Nucleus accumbens (tissue), 56 donors: ENCODE measurements around the gene AHNAK2.
"Not testable (repeated sequence)": the region's sequence is repeated elsewhere in the genome, so short reads cannot be mapped to it uniquely, and the experiment has no call there.

Experiments used
- DNase-seq, 56 donors: peaks; one replicate each; lab custom pipeline; 2025; lab: John Stamatoyannopoulos, UW

Gene AHNAK2

DNA sequence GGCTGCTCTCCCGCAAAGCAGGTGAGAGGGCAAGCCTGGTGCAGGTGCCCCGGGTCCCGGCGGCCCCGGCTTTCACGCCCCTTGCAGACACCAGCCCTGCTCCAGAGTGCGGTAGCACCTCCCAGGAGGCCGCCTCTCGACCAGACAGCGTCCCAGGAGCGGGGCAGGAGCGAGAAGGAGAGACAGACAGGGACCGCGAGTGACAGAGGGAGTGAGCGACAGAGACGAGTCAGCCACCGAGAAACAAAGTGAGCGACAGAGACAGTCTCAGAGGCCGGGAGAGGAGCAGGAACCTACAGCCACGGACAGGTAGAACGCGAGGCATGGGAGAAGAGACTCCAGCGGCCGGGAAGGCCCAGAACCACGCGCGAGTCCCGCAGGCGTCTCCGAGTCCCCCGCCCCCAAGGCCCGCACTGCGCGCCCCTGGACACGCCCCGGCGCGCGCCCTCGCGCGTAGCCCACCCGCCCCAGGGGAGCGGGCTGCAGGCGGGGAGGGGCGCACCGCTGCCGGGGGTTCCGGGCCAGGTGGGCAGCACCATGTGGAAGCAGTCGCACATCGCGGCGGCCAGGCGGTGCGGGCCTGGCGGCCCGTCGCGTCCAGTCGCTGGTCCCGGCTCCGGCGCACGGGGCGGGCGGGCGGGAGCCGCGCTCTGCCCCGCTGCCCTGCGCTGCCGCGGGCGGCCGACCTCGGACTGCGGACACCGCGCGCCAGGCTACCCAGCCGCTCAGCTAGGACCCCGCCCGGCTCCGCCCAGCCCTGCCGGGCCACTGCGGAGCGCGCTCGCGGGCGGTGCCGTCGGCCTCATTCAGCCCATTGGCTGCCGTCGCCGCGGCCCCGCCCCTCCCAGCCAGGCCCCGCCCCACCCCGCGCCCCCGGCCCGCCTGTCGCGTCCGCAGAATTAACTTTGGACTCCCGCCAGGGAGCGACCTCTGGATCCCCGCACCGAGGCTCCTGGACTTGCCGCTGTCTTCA is at the start of gene AHNAK2:
Gene AHNAK2, minus strand, starts transcription at position 694 of the 973 bp plus-strand sequence. Its CDS starts 137 bp downstream, at position 557.
- DNase-seq = peak in 19 of 56 donors; percentile 4 to 70 (median 25)

DNA sequence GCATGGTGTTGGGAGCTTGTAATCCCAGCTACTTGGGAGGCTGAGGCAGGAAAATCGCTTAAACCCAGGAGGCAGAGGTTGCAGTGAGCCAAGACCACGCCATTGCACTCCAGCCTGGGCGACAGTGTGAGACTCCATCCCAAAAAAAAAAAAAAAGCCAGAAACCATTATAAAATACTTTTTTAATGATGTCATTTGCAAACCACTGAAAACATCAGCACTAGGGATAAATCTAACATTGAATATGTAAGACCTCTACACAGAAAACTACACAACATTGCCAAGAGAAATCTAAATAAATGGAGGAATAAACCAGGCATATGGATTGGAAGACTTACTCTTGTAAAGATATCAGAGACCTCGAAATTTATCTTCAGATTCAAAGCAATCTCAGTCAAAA is 49.5 kb upstream of the AHNAK2 start:
- not testable (repeated sequence) for DNase-seq

DNA sequence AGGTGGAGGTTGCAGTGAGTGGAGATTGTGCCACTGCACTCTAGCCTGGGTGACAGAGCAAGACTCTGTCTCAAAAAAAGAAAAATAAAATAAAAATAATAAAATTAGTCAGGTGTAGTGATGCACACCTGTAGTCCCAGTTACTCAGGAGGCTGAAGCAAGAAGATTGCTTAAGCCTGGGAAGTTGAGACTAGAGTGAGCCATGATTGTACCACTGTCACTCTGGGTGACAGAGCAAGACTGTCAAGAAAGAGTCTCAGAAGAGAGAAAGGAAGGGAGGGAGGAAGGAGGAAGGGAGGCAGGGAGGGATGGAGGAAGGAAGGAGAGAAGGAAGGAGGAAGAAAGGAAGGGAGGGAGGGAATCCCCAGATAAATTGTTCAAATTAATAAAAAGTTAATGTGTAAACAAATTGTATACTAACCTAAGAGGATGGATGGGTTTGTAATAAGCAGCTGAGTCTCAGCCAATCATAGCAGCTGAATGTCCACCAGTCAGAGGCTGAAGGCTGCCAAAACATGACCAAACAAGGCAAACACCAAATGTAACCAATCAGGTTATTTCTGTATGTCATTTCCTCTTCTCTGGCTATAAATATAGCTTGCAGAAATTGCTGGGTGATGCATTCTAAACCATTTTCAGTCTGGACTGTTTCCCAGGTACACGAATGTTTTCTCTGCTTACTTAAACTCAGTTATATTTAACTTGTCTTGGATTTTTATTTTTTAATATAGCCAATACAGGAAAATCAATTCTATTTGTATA is 48.8 kb upstream of the AHNAK2 start:
- DNase-seq = no peak

DNA sequence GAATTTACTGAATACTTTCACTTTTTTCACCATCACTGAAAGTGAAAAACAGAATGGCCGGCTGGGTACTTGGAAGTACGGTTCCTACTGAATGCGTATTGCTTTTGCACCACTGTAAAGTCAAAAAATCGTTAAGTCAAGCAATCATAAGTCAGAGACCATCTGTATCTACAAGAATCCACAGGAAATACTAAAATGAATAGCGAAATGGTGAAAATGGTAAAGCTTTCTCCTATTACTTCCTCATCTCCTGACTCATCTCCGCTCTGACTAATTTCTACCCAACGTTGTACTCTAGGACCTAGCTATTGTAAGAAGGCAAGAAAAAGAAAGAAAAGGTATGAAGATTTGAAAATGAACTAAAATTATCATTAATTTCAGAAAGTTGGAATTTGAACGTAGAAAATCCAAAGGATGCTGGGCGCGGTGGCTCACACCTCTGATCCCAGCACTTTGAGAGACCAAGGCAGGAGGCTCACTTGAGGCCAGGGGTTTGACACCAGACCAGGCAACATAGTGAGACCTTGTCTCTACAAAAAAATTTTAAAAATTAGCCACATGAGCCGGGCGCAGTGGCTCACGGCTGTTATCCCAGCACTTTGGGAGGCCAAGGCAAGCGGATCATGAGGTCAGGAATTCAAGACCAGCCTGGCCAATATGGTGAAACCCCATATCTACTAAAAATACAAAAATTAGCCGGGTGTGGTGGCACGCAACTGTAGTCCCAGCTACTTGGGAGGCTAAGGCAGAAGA is 48.0 kb upstream of the AHNAK2 start:
- DNase-seq = no peak

DNA sequence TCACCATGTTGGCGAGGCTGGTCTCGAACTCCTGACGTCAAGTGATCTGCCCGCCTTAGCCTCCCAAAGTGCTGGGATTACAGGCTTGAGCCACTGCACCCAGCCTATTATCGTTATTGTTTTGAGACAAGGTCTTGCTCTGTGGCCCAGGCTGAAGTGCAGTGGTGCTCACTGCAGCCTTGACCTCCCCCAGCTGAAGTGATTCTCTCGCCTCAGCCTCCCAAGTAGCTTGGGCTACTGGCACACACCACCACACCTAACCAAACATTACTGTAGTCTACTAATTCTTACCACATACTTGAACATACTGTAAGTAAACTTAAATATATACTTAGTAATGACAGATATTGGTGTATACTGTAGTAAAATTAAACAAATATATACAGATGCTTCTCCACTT is 47.3 kb upstream of the AHNAK2 start:
- DNase-seq = no peak

DNA sequence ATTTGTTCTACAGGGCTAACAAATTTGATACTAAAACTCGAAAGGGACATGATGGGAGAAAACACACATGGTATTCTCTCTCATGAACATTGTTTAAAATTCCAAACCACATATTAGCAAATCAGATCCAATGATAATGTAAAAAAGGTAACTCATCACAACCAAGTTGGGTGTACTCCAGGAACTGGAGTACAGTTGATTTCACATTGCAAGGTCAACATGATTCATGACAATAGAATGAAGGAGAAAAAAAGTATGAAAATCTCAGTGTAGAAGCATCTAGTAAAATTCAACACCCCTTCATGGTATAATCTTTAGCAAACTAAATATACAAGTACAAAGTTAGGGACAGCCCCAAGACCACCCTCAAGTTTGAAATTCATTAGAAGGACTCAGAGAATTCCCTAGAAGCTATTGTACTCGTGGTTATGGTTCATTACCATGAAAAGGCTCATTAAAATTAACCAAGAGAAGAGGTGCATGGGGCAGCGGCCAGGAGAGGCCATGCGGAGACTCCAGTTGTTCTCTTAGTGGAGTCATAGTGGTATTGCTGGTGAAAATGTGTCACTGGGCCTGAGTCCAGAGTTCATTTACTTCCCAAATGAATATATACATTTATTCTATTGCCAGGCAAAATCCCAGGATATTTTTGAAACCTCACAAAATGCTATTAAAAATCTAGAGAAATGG is 45.8 kb upstream of the AHNAK2 start:
- DNase-seq = no peak

DNA sequence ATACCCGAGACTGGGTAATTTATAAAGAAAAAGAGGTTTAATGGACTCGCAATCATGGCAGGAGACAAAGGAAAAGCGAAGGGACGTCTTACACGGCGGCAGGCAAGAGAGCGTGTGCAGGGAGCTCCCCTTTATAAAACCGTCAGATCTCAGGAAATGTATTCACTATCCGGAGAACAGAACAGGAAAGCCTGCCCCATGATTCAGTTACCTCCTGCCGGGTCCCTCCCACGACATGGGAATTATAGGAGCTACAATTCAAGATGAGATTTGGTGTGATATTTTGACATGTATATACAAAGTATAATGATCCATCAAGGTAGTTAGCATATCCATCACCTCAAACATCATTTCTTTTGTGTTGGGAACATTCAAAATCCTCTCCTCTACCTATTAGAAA is 45.0 kb upstream of the AHNAK2 start:
- no peak for DNase-seq

DNA sequence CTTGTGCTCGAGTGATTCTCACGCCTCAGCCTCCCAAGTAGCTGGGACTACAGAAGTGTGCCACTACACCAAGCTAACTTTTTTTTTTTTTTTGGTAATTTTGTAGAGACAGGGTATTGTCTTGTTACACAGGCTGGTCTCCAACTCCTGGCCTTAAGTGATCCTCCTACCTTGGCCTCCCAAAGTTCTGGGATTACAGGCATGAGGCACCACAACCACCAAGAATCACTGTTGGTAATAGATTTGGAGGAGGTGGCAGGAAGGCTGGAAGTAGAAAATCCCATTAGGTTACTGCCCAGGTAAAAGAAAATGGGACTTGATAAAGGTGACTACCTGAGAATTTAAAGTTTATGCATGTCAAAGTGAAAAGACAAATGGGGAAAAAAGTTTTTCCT is 44.1 kb upstream of the AHNAK2 start:
- DNase-seq = no peak

DNA sequence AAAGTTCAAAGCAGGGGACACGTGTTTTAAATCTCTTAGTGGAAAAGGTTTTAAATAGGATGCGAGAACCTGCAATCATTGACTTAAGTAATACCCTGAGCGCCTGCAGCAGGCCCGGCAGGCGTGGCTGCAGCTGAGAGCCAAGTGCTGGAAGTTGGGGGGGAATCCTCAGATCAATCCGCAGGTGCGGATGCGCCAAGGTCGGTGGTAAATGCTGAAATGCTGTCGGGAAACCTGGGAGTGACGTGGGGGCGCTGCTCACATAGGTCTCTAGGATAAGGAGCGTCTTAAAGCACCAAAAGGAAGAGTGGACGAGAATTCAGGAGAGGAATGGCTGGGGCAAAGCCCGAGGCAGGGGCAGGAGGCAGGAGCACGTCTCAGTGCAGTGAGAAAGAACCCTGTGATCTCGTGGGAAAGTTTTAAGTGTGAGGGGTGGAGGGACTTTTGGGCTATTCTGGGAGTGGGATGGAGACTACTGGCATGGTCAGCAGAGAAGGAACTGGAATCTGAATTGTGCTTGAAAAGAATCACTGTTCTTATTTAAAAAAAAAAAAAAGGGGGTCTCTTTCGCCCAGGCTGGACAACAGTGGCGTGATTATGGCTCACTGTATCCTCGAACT is 43.6 kb upstream of the AHNAK2 start:
- DNase-seq = peak in 25 of 56 donors; percentile 8 to 67 (median 48)

DNA sequence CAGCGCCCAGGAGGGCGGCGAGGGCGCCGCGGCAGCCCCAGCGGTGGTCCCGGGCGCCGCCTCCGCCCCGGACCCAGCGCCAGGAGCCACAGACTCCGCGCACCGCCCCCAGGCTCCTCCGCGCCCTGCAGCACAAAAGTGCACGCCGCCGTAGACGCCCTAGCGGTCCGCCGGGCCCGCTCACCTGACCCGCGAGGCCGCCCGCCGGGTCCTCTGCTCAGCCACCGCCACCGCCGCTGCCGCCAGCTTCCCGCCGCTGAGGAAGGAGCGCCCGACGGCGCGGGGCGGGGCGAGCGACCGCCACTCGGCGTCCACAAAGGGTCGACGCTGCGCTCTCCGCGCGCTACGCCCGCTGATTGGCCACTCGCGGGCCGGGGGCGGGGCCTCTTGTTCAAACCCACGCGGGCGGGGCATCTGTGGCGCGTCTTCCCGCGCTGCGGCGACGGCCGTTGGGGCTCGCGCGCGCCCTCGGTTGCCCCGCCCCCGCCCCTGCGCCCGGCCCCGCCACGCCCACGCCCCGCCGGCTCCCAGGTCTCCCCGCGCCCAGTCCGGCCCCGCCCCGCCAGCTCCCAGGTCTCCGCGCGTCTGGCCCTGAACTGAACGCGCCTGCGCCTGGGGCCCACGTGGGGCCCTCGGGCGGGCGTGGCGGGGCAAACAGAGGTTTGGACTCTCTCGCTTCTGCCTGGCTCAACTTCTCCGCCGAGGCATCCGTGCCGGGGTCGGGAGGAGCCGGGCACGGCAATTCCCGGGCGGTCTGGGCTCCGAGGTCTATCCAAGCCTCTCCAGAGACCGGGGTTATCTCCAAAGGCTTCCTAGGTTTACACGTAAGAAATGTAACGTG is 42.9 kb upstream of the AHNAK2 start, which contains the start of gene CDCA4:
Gene CDCA4, minus strand, starts transcription at position 269 of the 841 bp plus-strand sequence. CDS start 9,154 bp downstream, outside the sequence.
- DNase-seq = peak; percentile 68 to 99 (median 95)

DNA sequence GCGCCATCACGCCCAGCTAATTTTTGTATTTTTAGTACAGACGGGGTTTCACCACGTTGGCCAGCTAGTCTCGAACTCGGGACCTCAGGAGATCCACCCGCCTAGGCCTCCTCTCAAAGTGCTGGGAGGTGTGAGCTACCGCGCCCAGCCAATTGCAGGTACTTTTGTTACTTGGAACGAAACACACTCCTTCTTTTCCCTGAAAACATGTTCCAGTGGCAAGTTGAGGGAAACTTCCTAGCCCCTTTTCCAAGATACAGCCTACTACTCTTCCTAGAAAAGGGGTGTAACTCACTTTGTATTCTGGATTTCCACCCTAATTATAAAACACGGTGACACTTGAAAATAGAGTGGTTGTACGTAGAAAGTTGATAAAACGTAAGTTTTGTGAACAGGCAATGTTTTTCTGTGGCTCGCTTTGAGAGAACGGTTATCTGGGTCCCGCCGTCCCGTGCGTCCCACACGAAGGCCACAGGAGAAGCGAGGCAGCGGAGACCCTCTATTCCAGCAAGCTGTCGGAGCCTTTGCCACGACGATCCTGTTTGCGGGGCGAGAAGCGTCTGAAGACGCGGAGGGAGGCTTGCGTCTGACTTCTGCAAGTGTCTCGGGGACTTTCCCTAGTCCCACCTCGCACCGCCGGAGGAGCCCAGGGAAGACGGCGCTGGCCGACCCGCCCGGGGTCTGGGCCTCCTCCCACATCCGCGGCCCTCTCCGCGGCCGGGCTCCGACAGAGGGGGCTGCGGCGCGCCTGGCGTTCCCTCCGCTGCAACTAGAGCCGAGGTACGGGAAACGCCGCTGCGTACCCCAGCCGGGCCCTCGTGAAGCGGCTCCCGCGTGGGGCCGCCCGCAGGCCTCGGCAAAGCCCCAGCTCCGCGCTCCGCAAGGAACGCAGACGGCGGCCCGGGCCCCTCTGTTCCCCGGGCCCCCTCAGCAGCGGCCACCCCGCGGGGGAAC is 42.0 kb upstream of the AHNAK2 start:
- peak in 2 of 56 donors; percentile 26 to 27 for DNase-seq

DNA sequence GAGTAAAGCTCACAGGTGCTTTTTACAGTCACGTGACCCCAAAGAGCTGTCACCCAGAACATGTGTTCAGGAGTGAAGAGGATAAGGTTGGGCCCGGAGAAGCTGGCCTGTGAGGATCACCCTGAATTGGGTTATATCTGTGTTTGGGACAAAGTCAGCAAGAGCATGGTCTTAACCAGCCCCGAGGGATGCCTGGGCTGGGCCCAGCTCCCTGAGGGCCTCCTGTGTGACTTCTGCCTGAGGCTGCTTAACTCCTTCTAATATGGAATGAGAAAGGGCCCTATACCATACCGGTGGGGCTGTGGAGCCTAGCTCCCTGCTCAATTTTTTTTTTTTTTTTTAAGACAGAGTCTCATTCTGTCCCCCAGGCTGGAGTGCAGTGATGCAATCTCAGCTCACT is 40.2 kb upstream of the AHNAK2 start:
- DNase-seq = no peak

DNA sequence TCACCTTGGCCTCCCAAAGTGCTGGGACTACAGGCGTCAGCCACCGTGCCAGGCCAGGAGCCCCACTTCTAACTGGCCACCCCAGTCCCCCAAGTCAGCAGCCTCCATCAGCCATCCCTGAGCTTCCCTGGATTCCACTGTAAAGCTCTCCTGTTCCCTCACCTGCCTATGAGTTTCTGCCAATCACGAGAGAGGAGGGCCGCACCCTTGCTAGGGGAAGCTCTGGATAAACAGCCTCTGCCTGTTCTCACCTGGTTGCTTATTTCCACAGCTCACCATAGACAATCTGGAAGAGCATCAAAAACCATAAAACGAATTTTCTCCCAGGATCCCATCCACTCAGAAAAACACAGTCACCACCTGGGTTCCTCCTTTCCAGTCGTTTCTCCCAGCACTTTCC is 37.7 kb upstream of the AHNAK2 start:
- DNase-seq = no peak

DNA sequence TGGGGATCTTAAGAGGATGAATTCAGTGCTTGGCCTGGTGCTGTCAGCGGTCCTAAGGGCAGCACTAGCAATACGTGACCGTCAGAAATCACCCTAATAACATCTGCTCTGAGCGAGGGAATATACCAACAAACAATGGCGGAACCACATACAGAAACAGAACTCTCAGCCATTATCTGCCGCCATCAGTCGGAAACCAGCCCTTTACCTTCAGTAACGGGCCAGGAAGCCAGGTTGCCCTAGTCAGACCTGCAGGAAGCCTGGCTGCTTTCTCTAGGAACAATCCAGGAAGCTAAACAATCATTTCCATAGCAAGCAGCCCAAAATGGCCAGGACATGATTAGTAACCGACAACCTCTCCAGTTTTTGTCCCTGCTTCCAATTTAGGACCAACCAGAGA is 37.1 kb upstream of the AHNAK2 start:
- no peak for DNase-seq

DNA sequence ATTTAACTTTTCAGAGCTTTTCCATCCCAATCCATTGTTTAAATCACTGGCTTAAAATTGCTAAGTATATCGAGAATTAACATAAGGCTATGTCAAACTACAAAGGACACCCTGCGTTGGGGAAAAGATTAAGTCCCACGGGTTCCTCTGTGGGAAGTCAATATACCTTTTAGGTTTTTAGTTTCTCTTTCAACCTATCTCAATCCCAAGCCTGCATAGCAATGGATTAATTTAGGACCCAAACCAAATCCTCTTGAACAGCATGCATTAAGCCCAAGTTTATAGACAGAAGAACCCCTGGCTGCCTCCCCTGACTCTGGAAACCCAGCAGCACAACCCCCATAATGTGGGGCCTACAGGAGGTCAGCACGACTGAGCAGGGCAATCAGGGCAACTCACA is 36.5 kb upstream of the AHNAK2 start:
- no peak for DNase-seq

DNA sequence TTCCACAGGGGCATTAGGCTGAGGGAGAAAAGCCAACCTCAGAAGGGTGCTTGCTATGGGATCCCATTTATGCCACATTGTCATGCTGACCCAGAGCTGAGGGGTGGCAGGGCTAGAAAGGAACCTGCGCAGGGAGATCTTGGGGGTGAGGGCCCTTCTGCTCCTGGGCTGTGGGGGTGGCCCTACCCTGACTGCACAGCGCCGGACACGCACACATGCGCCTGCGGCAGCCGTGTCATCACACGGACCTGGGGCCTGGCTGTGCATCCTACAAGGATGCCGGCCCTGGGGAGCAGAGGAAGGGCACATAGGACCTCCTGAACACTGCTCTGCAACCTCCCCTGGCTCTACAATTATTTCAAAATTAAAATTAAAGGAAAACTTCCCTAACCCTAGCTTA is 35.9 kb upstream of the AHNAK2 start:
- DNase-seq = no peak

DNA sequence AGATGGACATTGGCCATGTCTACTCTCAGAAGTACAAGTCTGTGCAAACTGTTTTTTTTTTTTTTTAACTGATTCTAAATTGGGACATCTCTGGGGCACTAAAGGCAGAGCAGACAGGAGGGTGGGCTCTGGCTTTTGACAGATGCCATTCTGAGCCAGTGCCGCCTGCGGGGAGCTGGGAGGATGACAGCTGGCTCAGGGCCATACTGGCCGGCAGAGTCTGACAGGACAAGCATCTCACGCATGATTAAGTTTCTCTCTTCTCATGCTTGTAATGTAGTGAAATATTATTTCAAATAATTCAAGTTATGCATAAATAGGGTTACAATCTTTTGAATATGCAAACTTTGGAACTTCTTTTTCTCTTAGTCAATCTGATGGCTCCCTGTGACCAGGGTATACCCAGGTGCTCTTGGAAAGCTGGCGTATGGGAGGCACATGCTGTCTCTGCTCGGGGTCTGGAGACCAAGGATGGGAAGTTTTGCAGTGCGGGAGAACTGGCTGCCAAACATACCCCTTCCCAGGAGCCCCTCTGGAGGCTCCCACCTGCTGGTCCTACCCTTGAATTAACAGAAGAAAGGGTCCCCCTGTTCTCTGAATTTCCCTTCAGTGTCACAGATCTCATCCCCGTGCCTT is 35.1 kb upstream of the AHNAK2 start:
- peak in 10 of 56 donors; percentile 2 to 40 (median 20) for DNase-seq
